ENCODE measurements around the gene SF3A2. TPM values are rescaled to one million over a fixed set of nuclear protein-coding genes. Genes with fewer than 3 reads are reported as not detected.

SF3A2 gene
- total RNA-seq, 5 donors from 2014 or later (not counting 1 experiment from before 2014, with no cell fraction given): 130 to 172 (median 161) TPM

- Mint-ChIP-seq H3K4me1 (peaks cover 0 to 6% (median 3%) of the 10 kb centered on the region in 3 donors), H3K27me3 (no peaks in the 10 kb centered on the region), H3K9me3 (no peaks in the 10 kb centered on the region), H3K27ac (no peak overlapping the region), H3K36me3 (peaks cover 17% of the 10 kb centered on the region), H3K4me3 (no peak overlapping the region)
- no peaks in the 10 kb centered on the region for H3K27me3 ChIP-seq (replicated peaks in 1 of 2; ENCODE audit: control insufficient read depth in 2 of 2, extremely low read depth in 1 of 2, insufficient read depth in 2 of 2, low read length in 1 of 2)
- DNase-seq: no peak
- peaks cover 50 to 60% of the 10 kb centered on the region in 2 donors for H3K36me3 ChIP-seq (ENCODE audit: control insufficient read depth in 2 of 2, extremely low read depth in 1 of 2, insufficient read depth in 1 of 2, low read length in 1 of 2)
- no peak for ATAC-seq (replicated peaks in 1 of 4)
- no peak overlapping the region for H3K4me3 ChIP-seq (ENCODE audit: control insufficient read depth in 1 of 2, extremely low read depth in 1 of 2, low read length in 1 of 2)
- ChIA-PET CTCF (no interaction called here), POLR2A (no interaction called here)
- no peak overlapping the region for H3K27ac ChIP-seq (ENCODE audit: low read length)
- H3K9me3 ChIP-seq: no peaks in the 10 kb centered on the region
- H3K4me1 ChIP-seq (ENCODE audit: control insufficient read depth in 1 of 2, extremely low read depth in 1 of 2, insufficient read depth in 2 of 2, low read length in 2 of 2): no peaks in the 10 kb centered on the region
- WGBS (ENCODE audit: insufficient coverage): 88% methylated on average over 30 of the region's 32 CpGs
Observed at GRCh38 chr19:2191456-2192310, 44.9 kb upstream of the SF3A2 start.

DNA sequence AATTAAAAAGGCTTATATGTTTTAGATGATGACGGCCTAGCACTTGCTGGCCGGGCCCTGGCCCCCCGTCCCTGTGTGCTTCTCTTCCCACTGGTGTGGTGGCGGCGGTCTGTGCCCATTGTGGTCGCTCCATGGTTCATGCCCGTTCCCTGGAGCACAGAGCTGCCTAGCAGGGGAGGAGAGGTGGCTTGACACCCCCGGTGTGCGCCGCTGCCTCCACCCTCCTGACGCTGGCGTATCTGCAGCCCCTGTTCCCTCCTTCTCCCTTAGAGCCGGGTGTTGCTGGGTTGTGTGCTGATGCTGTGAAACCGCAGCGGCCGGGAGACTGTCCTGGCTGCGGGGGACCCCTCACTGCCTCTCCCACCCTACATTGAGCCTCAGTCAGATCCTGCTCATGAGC is 43.8 kb upstream of the SF3A2 start:
- Mint-ChIP-seq H3K9me3 (no peaks in the 10 kb centered on the region), H3K36me3 (peaks cover 18% of the 10 kb centered on the region), H3K4me1 (peaks cover 0 to 5% (median 0%) of the 10 kb centered on the region in 3 donors), H3K4me3 (no peak overlapping the region), H3K27ac (no peak overlapping the region), H3K27me3 (no peaks in the 10 kb centered on the region)
- ATAC-seq (replicated peaks in 1 of 4): no peak
- 96% methylated on average over 6 of the region's 17 CpGs for WGBS (ENCODE audit: insufficient coverage)
- Histone ChIP-seq H3K27ac (ENCODE audit: low read length) (no peak overlapping the region), H3K4me1 (ENCODE audit: control insufficient read depth in 1 of 2, extremely low read depth in 1 of 2, insufficient read depth in 2 of 2, low read length in 2 of 2) (no peaks in the 10 kb centered on the region), H3K9me3 (no peaks in the 10 kb centered on the region), H3K4me3 (ENCODE audit: control insufficient read depth in 1 of 2, extremely low read depth in 1 of 2, low read length in 1 of 2) (no peak overlapping the region), H3K27me3 (replicated peaks in 1 of 2; ENCODE audit: control insufficient read depth in 2 of 2, extremely low read depth in 1 of 2, insufficient read depth in 2 of 2, low read length in 1 of 2) (no peaks in the 10 kb centered on the region), H3K36me3 (ENCODE audit: control insufficient read depth in 2 of 2, extremely low read depth in 1 of 2, insufficient read depth in 1 of 2, low read length in 1 of 2) (peaks cover 44 to 55% of the 10 kb centered on the region in 2 donors)
- CTCF ChIA-PET: no interaction called here
- POLR2A ChIA-PET: no interaction called here
- DNase-seq: no peak

DNA sequence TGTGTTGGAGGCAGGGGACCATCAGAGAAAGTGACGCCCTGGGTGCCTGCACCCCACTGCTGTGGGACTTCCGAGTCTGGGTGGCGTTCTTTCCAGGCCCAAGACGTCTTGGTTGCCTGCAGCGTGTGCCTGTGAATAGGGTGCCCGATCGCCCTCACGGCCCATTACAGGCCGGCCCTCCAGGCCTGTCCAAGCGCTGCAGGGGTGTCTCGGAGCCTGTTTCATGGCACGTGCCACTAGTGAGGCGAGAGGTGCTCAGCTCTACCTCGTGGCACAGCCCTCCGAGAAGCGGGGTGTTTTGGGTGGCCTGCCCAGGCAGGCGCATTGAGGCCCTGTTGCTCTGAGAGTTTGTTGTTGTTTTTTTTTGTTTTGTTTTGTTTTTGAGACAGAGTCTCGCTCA is 42.8 kb upstream of the SF3A2 start:
- WGBS (ENCODE audit: insufficient coverage): 94% methylated on average over 17 of the region's 18 CpGs
- ChIA-PET POLR2A (no interaction called here), CTCF (no interaction called here)
- no peak for DNase-seq
- no peak for ATAC-seq (replicated peaks in 1 of 4)
- Histone ChIP-seq H3K9me3 (no peaks in the 10 kb centered on the region), H3K27me3 (replicated peaks in 1 of 2; ENCODE audit: control insufficient read depth in 2 of 2, extremely low read depth in 1 of 2, insufficient read depth in 2 of 2, low read length in 1 of 2) (no peaks in the 10 kb centered on the region), H3K4me1 (ENCODE audit: control insufficient read depth in 1 of 2, extremely low read depth in 1 of 2, insufficient read depth in 2 of 2, low read length in 2 of 2) (no peaks in the 10 kb centered on the region), H3K27ac (ENCODE audit: low read length) (no peak overlapping the region), H3K36me3 (ENCODE audit: control insufficient read depth in 2 of 2, extremely low read depth in 1 of 2, insufficient read depth in 1 of 2, low read length in 1 of 2) (peaks cover 39 to 55% of the 10 kb centered on the region in 2 donors), H3K4me3 (ENCODE audit: control insufficient read depth in 1 of 2, extremely low read depth in 1 of 2, low read length in 1 of 2) (no peak overlapping the region)
- no peak overlapping the region for H3K4me3 Mint-ChIP-seq
- no peak overlapping the region for H3K27ac Mint-ChIP-seq
- peaks cover 0 to 4% (median 1%) of the 10 kb centered on the region in 3 donors for H3K4me1 Mint-ChIP-seq
- no peaks in the 10 kb centered on the region for H3K27me3 Mint-ChIP-seq
- H3K9me3 Mint-ChIP-seq: no peaks in the 10 kb centered on the region
- peaks cover 18% of the 10 kb centered on the region for H3K36me3 Mint-ChIP-seq

DNA sequence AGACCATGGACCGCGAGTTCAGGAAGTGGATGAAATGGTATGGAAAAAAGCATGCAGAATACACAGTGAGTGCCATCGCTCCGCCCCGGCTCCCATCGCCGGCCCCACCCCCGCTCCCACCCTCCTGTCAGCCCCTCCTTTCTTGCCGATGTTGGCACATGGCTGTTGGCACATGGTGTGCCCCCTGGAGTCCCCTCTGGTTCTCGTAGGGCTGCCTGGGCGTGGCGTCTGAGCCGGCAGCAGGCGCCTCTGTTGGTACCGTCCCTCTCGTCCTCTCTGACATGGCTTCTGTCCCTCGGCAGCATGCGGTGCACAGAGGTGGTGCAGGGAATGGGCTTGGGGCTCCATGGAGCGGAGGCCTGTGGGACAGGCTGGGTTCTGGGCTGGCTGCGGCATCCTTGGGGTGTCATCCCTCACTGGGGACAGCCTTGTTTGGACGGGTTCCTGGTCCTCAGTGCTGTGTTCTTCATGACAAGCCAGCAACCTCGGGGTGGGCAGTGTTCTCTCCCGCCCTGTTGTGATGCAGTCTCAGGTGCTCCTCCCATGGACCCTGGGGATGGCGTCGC is 42.0 kb upstream of the SF3A2 start:
- H3K4me3 Mint-ChIP-seq: no peak overlapping the region
- no peak overlapping the region for H3K27ac Mint-ChIP-seq
- ATAC-seq (replicated peaks in 1 of 4) (no peak), DNase-seq (no peak)
- 93% methylated on average over 20 of the region's 25 CpGs for WGBS (ENCODE audit: insufficient coverage)
- H3K9me3 ChIP-seq: no peaks in the 10 kb centered on the region
- POLR2A ChIA-PET: no interaction called here
- H3K36me3 Mint-ChIP-seq: peaks cover 18% of the 10 kb centered on the region
- CTCF ChIA-PET: no interaction called here
- peaks cover 31 to 53% of the 10 kb centered on the region in 2 donors for H3K36me3 ChIP-seq (ENCODE audit: control insufficient read depth in 2 of 2, extremely low read depth in 1 of 2, insufficient read depth in 1 of 2, low read length in 1 of 2)
- peaks cover 0 to 7% (median 4%) of the 10 kb centered on the region in 3 donors for H3K4me1 Mint-ChIP-seq
- no peak overlapping the region for H3K4me3 ChIP-seq (ENCODE audit: control insufficient read depth in 1 of 2, extremely low read depth in 1 of 2, low read length in 1 of 2)
- H3K27ac ChIP-seq (ENCODE audit: low read length): no peak overlapping the region
- no peaks in the 10 kb centered on the region for H3K9me3 Mint-ChIP-seq
- no peaks in the 10 kb centered on the region for H3K4me1 ChIP-seq (ENCODE audit: control insufficient read depth in 1 of 2, extremely low read depth in 1 of 2, insufficient read depth in 2 of 2, low read length in 2 of 2)
- no peaks in the 10 kb centered on the region for H3K27me3 Mint-ChIP-seq
- H3K27me3 ChIP-seq (replicated peaks in 1 of 2; ENCODE audit: control insufficient read depth in 2 of 2, extremely low read depth in 1 of 2, insufficient read depth in 2 of 2, low read length in 1 of 2): no peaks in the 10 kb centered on the region

DNA sequence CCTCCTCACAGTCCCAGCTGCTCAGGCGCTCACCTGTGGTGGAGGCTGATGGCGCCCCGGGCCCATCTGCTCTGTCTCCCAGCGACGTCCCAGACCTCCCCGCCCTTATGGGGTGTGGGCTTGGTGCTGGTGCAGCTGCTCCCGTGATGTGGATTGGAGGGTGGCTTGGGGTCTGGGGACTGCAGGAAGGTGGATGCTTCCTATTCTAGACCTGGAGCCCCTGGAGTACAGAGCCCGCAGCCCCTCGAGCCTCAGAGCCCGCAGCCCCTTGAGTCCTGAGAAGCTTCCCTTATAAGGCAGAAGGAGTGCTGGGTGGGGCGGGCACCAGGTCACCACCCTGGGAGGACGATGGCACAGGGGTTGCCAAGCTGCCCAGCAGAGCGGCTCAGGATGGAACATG is 41.3 kb upstream of the SF3A2 start:
- 92% methylated on average over 11 of the region's 13 CpGs for WGBS (ENCODE audit: insufficient coverage)
- H3K27ac Mint-ChIP-seq: no peak overlapping the region
- no peak overlapping the region for H3K27ac ChIP-seq (ENCODE audit: low read length)
- H3K4me3 ChIP-seq (ENCODE audit: control insufficient read depth in 1 of 2, extremely low read depth in 1 of 2, low read length in 1 of 2): no peak overlapping the region
- no peak overlapping the region for H3K4me3 Mint-ChIP-seq
- no peaks in the 10 kb centered on the region for H3K27me3 Mint-ChIP-seq
- H3K4me1 Mint-ChIP-seq: peaks cover 0 to 7% (median 4%) of the 10 kb centered on the region in 3 donors
- POLR2A ChIA-PET: no interaction called here
- ATAC-seq (replicated peaks in 1 of 4) (no peak), DNase-seq (no peak)
- H3K4me1 ChIP-seq (ENCODE audit: control insufficient read depth in 1 of 2, extremely low read depth in 1 of 2, insufficient read depth in 2 of 2, low read length in 2 of 2): no peaks in the 10 kb centered on the region
- no peaks in the 10 kb centered on the region for H3K9me3 ChIP-seq
- peaks cover 18% of the 10 kb centered on the region for H3K36me3 Mint-ChIP-seq
- peaks cover 30 to 49% of the 10 kb centered on the region in 2 donors for H3K36me3 ChIP-seq (ENCODE audit: control insufficient read depth in 2 of 2, extremely low read depth in 1 of 2, insufficient read depth in 1 of 2, low read length in 1 of 2)
- CTCF ChIA-PET: no interaction called here
- no peaks in the 10 kb centered on the region for H3K27me3 ChIP-seq (replicated peaks in 1 of 2; ENCODE audit: control insufficient read depth in 2 of 2, extremely low read depth in 1 of 2, insufficient read depth in 2 of 2, low read length in 1 of 2)
- no peaks in the 10 kb centered on the region for H3K9me3 Mint-ChIP-seq

- Histone ChIP-seq H3K9me3 (no peaks in the 10 kb centered on the region), H3K27ac (ENCODE audit: low read length) (no peak overlapping the region), H3K36me3 (ENCODE audit: control insufficient read depth in 2 of 2, extremely low read depth in 1 of 2, insufficient read depth in 1 of 2, low read length in 1 of 2) (peaks cover 30 to 44% of the 10 kb centered on the region in 2 donors), H3K4me1 (ENCODE audit: control insufficient read depth in 1 of 2, extremely low read depth in 1 of 2, insufficient read depth in 2 of 2, low read length in 2 of 2) (no peaks in the 10 kb centered on the region), H3K4me3 (ENCODE audit: control insufficient read depth in 1 of 2, extremely low read depth in 1 of 2, low read length in 1 of 2) (no peak overlapping the region), H3K27me3 (replicated peaks in 1 of 2; ENCODE audit: control insufficient read depth in 2 of 2, extremely low read depth in 1 of 2, insufficient read depth in 2 of 2, low read length in 1 of 2) (no peaks in the 10 kb centered on the region)
- POLR2A ChIA-PET: no interaction called here
- DNase-seq (no peak), ATAC-seq (replicated peaks in 1 of 4) (no peak)
- no peak overlapping the region for H3K4me3 Mint-ChIP-seq
- no peaks in the 10 kb centered on the region for H3K27me3 Mint-ChIP-seq
- H3K9me3 Mint-ChIP-seq: no peaks in the 10 kb centered on the region
- H3K4me1 Mint-ChIP-seq: peaks cover 0 to 7% (median 4%) of the 10 kb centered on the region in 3 donors
- H3K27ac Mint-ChIP-seq: no peak overlapping the region
- 98% methylated on average over 19 of the region's 19 CpGs for WGBS (ENCODE audit: insufficient coverage)
- peaks cover 16% of the 10 kb centered on the region for H3K36me3 Mint-ChIP-seq
- CTCF ChIA-PET: no interaction called here
Observed at GRCh38 chr19:2195914-2196313, 40.7 kb upstream of the SF3A2 start.

All from T-cell (primary cell).